Measurements from ENCODE around the gene BTK.
"Not testable (repeated sequence)": the region's sequence is repeated elsewhere in the genome, so short reads cannot be mapped to it uniquely, and the experiment has no call there.

Gene BTK

GRCh38 chrX:101347859-101348451, 38.0 kb downstream of the BTK start:
- no peak for DNase-seq (ENCODE audit: low read depth in 2 of 2, low spot score in 1 of 2)

GRCh38 chrX:101337776-101338271, 48.2 kb downstream of the BTK start:
- DNase-seq (ENCODE audit: low read depth in 2 of 2, low spot score in 1 of 2): no peak

- not testable (repeated sequence) for DNase-seq (ENCODE audit: low read depth in 2 of 2, low spot score in 1 of 2)
Measured at GRCh38 chrX:101334310-101334709, 51.7 kb downstream of the BTK start.

- DNase-seq (ENCODE audit: low read depth in 2 of 2, low spot score in 1 of 2): not testable (repeated sequence)
Measured at GRCh38 chrX:101326600-101326999, 59.4 kb downstream of the BTK start.

GRCh38 chrX:101303790-101304189, 82.2 kb downstream of the BTK start:
- no peak for DNase-seq (ENCODE audit: low read depth in 2 of 2, low spot score in 1 of 2)
